HG02759 (cell line): Measurements from ENCODE around the gene AGAP1.

Experiments used
- ATAC-seq: cut with Tn5 transposase; IDR thresholded peaks from one replicate; pipeline ENCODE4 v1.9.1; 2021; ENCODE audit warnings: mild to moderate bottlenecking, moderate library complexity; ENCODE audit not compliant: unreplicated experiment

AGAP1 gene

GRCh38 chr2:236161082-236161462, 667.2 kb downstream of the AGAP1 start:
- no peak for ATAC-seq

- ATAC-seq = no peak
These were observed 667.7 kb downstream of the AGAP1 start for GRCh38 chr2:236161531-236161930.

GRCh38 chr2:236162031-236162845, 668.4 kb downstream of the AGAP1 start:
- no peak for ATAC-seq

- ATAC-seq = no peak
These were observed 669.1 kb downstream of the AGAP1 start for GRCh38 chr2:236162882-236163470.

- no peak for ATAC-seq
These were observed 669.8 kb downstream of the AGAP1 start for GRCh38 chr2:236163471-236164200.

- no peak for ATAC-seq
These were observed 670.5 kb downstream of the AGAP1 start for GRCh38 chr2:236164201-236164924.

- ATAC-seq = no peak
These were observed 671.3 kb downstream of the AGAP1 start for GRCh38 chr2:236164925-236165841.

GRCh38 chr2:236165842-236166795, 672.3 kb downstream of the AGAP1 start:
- ATAC-seq = no peak

- no peak for ATAC-seq
These were observed 673.0 kb downstream of the AGAP1 start for GRCh38 chr2:236166796-236167296.

GRCh38 chr2:236167297-236168109, 673.7 kb downstream of the AGAP1 start:
- no peak for ATAC-seq

GRCh38 chr2:236168110-236169080, 674.6 kb downstream of the AGAP1 start, which contains the start of gene GBX2:
Gene GBX2, minus strand, starts transcription at chr2:236168386. Its CDS starts 415 bp downstream, at chr2:236167971.
- ATAC-seq = no peak

- no peak for ATAC-seq
These were observed 675.4 kb downstream of the AGAP1 start for GRCh38 chr2:236169151-236169721.

- ATAC-seq = no peak
These were observed 676.1 kb downstream of the AGAP1 start for GRCh38 chr2:236169741-236170589.

GRCh38 chr2:236170590-236171165, 676.8 kb downstream of the AGAP1 start:
- ATAC-seq = no peak

GRCh38 chr2:236171181-236171679, 677.4 kb downstream of the AGAP1 start:
- no peak for ATAC-seq
